Liver (tissue), 9 donors: ENCODE measurements around the gene LSMEM2. TPM values are rescaled to one million over a fixed set of nuclear protein-coding genes. Genes with fewer than 3 reads are reported as not detected.

Experiments
- DNase-seq: peaks from one replicate; pipeline ENCODE4 v3.0.0-alpha.2; 2017; ENCODE audit warnings: low spot score
- H3K27ac ChIP-seq, 2 donors: one replicate each; pipeline ENCODE4 v1.7.0; 2013; ENCODE audit warnings: inconsistent platforms in 2 of 2, low read length in 2 of 2, control low read depth in 1 of 2, low read depth in 1 of 2, mild to moderate bottlenecking in 1 of 2
- H3K27me3 ChIP-seq, 4 donors: one replicate each; pipeline versions ENCODE4 v1.6.1 to v1.7.0; 2013; ENCODE audit warnings: low read length in 3 of 4, inconsistent platforms in 1 of 4, mild to moderate bottlenecking in 1 of 4, moderate library complexity in 1 of 4; ENCODE audit not compliant: control insufficient read depth in 4 of 4, insufficient read depth in 4 of 4
- H3K36me3 ChIP-seq, 4 donors: one replicate each; pipeline versions ENCODE4 v1.6.1 to v1.7.0; 2013; ENCODE audit warnings: low read length in 3 of 4, mild to moderate bottlenecking in 3 of 4, low read depth in 1 of 4, moderate library complexity in 1 of 4; ENCODE audit not compliant: control insufficient read depth in 4 of 4, insufficient read depth in 3 of 4
- H3K4me1 ChIP-seq, 4 donors: one replicate each; pipeline versions ENCODE4 v1.6.1 to v1.7.0; 2013; ENCODE audit warnings: low read length in 3 of 4, mild to moderate bottlenecking in 3 of 4, moderate library complexity in 1 of 4; ENCODE audit not compliant: control insufficient read depth in 4 of 4, insufficient read depth in 4 of 4
- H3K4me3 ChIP-seq, 3 donors: one replicate each; pipeline versions ENCODE4 v1.6.1 to v1.7.0; 2013; ENCODE audit warnings: low read length in 3 of 3, control low read depth in 1 of 3, low read depth in 1 of 3, mild to moderate bottlenecking in 1 of 3
- H3K9ac ChIP-seq, 2 donors: one replicate each; pipeline ENCODE4 v1.7.0; 2013; ENCODE audit warnings: low read length in 2 of 2, mild to moderate bottlenecking in 2 of 2, moderate library complexity in 2 of 2, control low read depth in 1 of 2, low read depth in 1 of 2
- H3K9me3 ChIP-seq, 4 donors: one replicate each; pipeline versions ENCODE4 v1.6.1 to v1.7.0; 2013; ENCODE audit warnings: low read length in 3 of 4; ENCODE audit not compliant: control insufficient read depth in 4 of 4
- EGR1 ChIP-seq, 2 donors: IDR thresholded peaks; 2 replicates each; pipeline ENCODE4 v1.6.1; 2016 to 2018; ENCODE audit warnings: antibody characterized with exemption in 2 of 2, low read depth in 2 of 2
- FOXA1 ChIP-seq: IDR thresholded peaks from 2 replicates; pipeline ENCODE4 v1.6.1; 2016; ENCODE audit warnings: antibody characterized with exemption
- FOXA2 ChIP-seq: IDR thresholded peaks from 2 replicates; pipeline ENCODE4 v1.6.1; 2016; ENCODE audit warnings: antibody characterized with exemption
- GABPA ChIP-seq, 2 donors: IDR thresholded peaks in 1 of 2; conservative IDR thresholded peaks in 1 of 2; 2 replicates each; pipeline ENCODE4 v1.6.1; 2016; ENCODE audit warnings: antibody characterized with exemption in 2 of 2, mild to moderate bottlenecking in 1 of 2, moderate library complexity in 1 of 2
- HNF4A ChIP-seq, 2 donors: conservative IDR thresholded peaks; 2 replicates each; pipeline ENCODE4 v1.6.1; 2016; ENCODE audit warnings: antibody characterized with exemption in 2 of 2, mild to moderate bottlenecking in 2 of 2
- HNF4G ChIP-seq: IDR thresholded peaks from 2 replicates; pipeline ENCODE4 v1.6.1; 2016; ENCODE audit warnings: antibody characterized with exemption
- JUND ChIP-seq, 2 donors: IDR thresholded peaks; 2 replicates each; pipeline ENCODE4 v1.6.1; 2016; ENCODE audit warnings: antibody characterized with exemption in 2 of 2
- NR2F2 ChIP-seq: IDR thresholded peaks from 2 replicates; pipeline ENCODE4 v1.6.1; 2016; ENCODE audit warnings: antibody characterized with exemption
- RAD21 ChIP-seq, 2 donors: IDR thresholded peaks; 2 replicates each; pipeline ENCODE4 v1.6.1; 2016; ENCODE audit warnings: antibody characterized with exemption in 2 of 2, mild to moderate bottlenecking in 2 of 2
- RXRA ChIP-seq, 2 donors: IDR thresholded peaks; 2 replicates each; pipeline ENCODE4 v1.6.1; 2017 to 2018; ENCODE audit warnings: antibody characterized with exemption in 2 of 2, mild to moderate bottlenecking in 1 of 2
- SP1 ChIP-seq: IDR thresholded peaks from 2 replicates; pipeline ENCODE4 v1.6.1; 2018; ENCODE audit warnings: antibody characterized with exemption, mild to moderate bottlenecking
- TAF1 ChIP-seq: conservative IDR thresholded peaks from 2 replicates; pipeline ENCODE4 v1.6.1; 2016; ENCODE audit warnings: antibody characterized with exemption, mild to moderate bottlenecking
- YY1 ChIP-seq: IDR thresholded peaks from 2 replicates; pipeline ENCODE4 v1.6.1; 2016; ENCODE audit warnings: antibody characterized with exemption, mild to moderate bottlenecking
- WGBS: extraction: QIAGEN DNeasy Blood & Tissue Kit; methylation state at CpG from one replicate; pipeline ENCODE4 v1.1.7; 2013; 5-methylcytosine and 5-hydroxymethylcytosine counted together
- polyA plus RNA-seq, 2 donors: library from polyadenylated mRNA; stranded (reverse) in 1 of 2; unstranded in 1 of 2; fragments of 200-250 nt in 1 of 2; fragments of >200 nt in 1 of 2; fragmentation: Nextera tagmentation in 1 of 2; extraction: Ambion mirVana in 1 of 2; gene quantifications; one replicate each; pipeline versions ENCODE4 v1.2.1 to v1.2.3, GENCODE V29; 2013 to 2015
- total RNA-seq, 2 donors: library from RNA; depleted of rRNA; stranded (reverse); fragments of >200 nt; gene quantifications; one replicate each; pipeline ENCODE4 v1.2.3, GENCODE V29; 2014
- TF ChIP-seq, protein P1 (sequence below): IDR thresholded peaks from 2 replicates; pipeline ENCODE4 v1.6.1; 2016; ENCODE audit warnings: antibody characterized with exemption
- TF ChIP-seq, protein P2 (sequence below): IDR thresholded peaks from 2 replicates; pipeline ENCODE4 v1.6.1; 2016; ENCODE audit warnings: antibody characterized with exemption
- TF ChIP-seq, protein P3 (sequence below): fragments of 150-350 bp; IDR thresholded peaks from 2 replicates; pipeline ENCODE4 v1.5.1; 2017; ENCODE audit warnings: improper control_type of control experiment, low read depth, low read length; ENCODE audit not compliant: missing input control
- TF ChIP-seq, protein P4 (sequence below): IDR thresholded peaks from 2 replicates; pipeline ENCODE4 v1.6.1; 2016; ENCODE audit warnings: antibody characterized with exemption
- donor health status: healthy.
- donor health status: healthy.
- donor health status: healthy.
- donor health status: healthy.
- donor health status: healthy.

Gene LSMEM2
- total and polyA plus RNA-seq, 4 donors: 0.03 to 0.08 TPM; not detected in 2

DNA sequence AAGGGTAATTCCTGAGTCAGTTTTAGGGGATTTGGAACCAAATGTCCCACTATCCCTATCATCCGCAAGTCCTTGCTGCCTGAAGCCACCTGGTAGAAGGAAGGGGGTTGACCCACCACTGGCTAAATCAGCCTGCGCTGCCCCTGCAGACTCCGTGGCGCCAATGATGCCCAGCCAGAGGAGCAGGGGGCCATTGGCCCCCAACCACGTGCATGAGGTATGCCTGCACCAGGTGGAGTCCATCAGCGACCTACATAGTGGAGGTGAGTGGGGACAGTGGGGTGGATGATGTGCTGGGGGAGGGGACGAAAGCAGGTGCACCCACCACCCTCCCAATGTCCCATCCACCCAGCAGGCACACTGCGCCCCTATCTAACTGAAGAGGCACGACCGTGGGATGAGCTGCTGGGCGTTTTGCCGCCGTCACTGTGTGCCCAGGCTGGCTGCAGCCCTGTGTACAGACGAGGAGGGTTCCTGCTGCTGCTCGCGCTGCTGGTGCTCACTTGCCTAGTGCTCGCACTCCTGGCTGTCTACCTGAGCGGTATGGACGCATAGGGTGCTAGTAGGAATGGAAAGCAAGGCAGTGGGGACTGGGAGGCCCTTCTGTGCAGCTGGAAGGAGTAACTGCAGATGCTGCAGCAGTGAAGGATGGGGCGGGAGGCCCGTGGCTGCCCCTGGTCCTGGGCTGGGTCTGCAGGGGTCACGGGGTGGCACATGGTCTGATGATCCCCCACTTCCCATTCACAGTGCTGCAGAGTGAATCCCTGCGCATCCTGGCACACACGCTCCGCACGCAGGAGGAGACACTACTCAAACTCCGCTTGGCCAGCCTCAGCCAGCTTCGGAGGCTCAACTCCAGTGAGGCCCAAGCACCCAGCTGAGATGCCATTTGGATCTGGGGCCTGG, 7.7 kb downstream of the LSMEM2 start:
- Histone ChIP-seq H3K4me1 (peaks cover 2 to 13% (median 8%) of the 10 kb centered on the region in 4 donors), H3K27ac (no peak overlapping the region), H3K4me3 (no peak overlapping the region), H3K9ac (no peak overlapping the region), H3K27me3 (no peaks in the 10 kb centered on the region), H3K36me3 (peaks cover 5 to 41% (median 22%) of the 10 kb centered on the region in 4 donors), H3K9me3 (no peaks in the 10 kb centered on the region)
- WGBS: 93% methylated on average over 28 of the region's 28 CpGs
- no peak for DNase-seq
- TF ChIP-seq EGR1 (IDR thresholded peaks at IDR 0.05; ENCODE audit: low read depth in 2 of 2) (no peak), SP1 (no peak), TAF1 (no peak), HNF4G (no peak), RAD21 (IDR thresholded peaks at IDR 0.05) (no peak), HNF4A (conservative IDR thresholded peaks at IDR 0.05) (no peak), YY1 (no peak), GABPA (IDR thresholded peaks at IDR 0.05 in 1 of 2, conservative IDR thresholded peaks at IDR 0.05 in 1 of 2) (no peak), NR2F2 (no peak)
- TF ChIP-seq, protein P1, sequence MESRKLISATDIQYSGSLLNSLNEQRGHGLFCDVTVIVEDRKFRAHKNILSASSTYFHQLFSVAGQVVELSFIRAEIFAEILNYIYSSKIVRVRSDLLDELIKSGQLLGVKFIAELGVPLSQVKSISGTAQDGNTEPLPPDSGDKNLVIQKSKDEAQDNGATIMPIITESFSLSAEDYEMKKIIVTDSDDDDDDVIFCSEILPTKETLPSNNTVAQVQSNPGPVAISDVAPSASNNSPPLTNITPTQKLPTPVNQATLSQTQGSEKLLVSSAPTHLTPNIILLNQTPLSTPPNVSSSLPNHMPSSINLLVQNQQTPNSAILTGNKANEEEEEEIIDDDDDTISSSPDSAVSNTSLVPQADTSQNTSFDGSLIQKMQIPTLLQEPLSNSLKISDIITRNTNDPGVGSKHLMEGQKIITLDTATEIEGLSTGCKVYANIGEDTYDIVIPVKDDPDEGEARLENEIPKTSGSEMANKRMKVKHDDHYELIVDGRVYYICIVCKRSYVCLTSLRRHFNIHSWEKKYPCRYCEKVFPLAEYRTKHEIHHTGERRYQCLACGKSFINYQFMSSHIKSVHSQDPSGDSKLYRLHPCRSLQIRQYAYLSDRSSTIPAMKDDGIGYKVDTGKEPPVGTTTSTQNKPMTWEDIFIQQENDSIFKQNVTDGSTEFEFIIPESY: no peak
- TF ChIP-seq, protein P2, sequence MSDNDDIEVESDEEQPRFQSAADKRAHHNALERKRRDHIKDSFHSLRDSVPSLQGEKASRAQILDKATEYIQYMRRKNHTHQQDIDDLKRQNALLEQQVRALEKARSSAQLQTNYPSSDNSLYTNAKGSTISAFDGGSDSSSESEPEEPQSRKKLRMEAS: no peak
- TF ChIP-seq, protein P3, sequence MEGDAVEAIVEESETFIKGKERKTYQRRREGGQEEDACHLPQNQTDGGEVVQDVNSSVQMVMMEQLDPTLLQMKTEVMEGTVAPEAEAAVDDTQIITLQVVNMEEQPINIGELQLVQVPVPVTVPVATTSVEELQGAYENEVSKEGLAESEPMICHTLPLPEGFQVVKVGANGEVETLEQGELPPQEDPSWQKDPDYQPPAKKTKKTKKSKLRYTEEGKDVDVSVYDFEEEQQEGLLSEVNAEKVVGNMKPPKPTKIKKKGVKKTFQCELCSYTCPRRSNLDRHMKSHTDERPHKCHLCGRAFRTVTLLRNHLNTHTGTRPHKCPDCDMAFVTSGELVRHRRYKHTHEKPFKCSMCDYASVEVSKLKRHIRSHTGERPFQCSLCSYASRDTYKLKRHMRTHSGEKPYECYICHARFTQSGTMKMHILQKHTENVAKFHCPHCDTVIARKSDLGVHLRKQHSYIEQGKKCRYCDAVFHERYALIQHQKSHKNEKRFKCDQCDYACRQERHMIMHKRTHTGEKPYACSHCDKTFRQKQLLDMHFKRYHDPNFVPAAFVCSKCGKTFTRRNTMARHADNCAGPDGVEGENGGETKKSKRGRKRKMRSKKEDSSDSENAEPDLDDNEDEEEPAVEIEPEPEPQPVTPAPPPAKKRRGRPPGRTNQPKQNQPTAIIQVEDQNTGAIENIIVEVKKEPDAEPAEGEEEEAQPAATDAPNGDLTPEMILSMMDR: no peak

DNA sequence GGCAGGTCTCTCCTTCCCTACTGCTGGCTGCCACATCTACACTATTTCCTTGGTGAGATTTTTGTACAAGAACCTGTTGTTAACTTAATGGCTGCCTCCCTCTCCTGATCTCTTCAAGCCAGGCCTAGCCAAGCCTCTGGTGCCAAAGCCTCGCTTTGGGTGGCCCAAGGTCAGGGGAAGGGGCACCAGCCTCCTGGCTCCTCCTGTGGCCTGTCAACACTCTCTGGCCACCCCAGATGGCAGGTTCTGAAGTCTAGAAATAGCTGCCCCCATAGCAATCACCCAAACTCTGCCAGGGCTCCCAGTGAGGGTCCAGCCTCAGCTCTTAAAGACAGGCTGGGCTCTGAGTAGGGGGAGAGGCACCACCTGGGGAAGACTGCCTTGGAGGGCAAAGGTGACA, 8.4 kb downstream of the LSMEM2 start:
- no peaks in the 10 kb centered on the region for H3K27me3 ChIP-seq
- 93% methylated on average over 1 of the region's 1 CpG for WGBS

More for the DNA sequence above, 8.4 kb downstream of the LSMEM2 start:
- H3K9ac ChIP-seq: no peak overlapping the region
- no peak overlapping the region for H3K27ac ChIP-seq
- H3K4me1 ChIP-seq: peaks cover 2 to 16% (median 10%) of the 10 kb centered on the region in 4 donors
- TF ChIP-seq TAF1 (no peak), GABPA (IDR thresholded peaks at IDR 0.05 in 1 of 2, conservative IDR thresholded peaks at IDR 0.05 in 1 of 2) (no peak), EGR1 (IDR thresholded peaks at IDR 0.05; ENCODE audit: low read depth in 2 of 2) (no peak), FOXA2 (no peak), FOXA1 (no peak), SP1 (no peak), RXRA (IDR thresholded peaks at IDR 0.05) (no peak), YY1 (no peak), JUND (IDR thresholded peaks at IDR 0.05) (no peak)
- TF ChIP-seq, protein P4, sequence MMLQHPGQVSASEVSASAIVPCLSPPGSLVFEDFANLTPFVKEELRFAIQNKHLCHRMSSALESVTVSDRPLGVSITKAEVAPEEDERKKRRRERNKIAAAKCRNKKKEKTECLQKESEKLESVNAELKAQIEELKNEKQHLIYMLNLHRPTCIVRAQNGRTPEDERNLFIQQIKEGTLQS: no peak
- TF ChIP-seq, protein P1: no peak
- TF ChIP-seq, protein P2: no peak
- no peaks in the 10 kb centered on the region for H3K9me3 ChIP-seq
- no peak overlapping the region for H3K4me3 ChIP-seq
- H3K36me3 ChIP-seq: peaks cover 5 to 41% (median 22%) of the 10 kb centered on the region in 4 donors
- DNase-seq: no peak
